Duodenal mucosa (tissue), 2 donors: ENCODE data around the gene CYP3A5.
"Not testable (repeated sequence)": the region's sequence is repeated elsewhere in the genome, so short reads cannot be mapped to it uniquely, and the experiment has no call there.

Experiments used
- H3K27ac ChIP-seq: one replicate; pipeline ENCODE4 v1.7.0; 2013; ENCODE audit warnings: low read depth, low read length
- H3K27me3 ChIP-seq, 2 donors: one replicate each; pipeline ENCODE4 v1.7.0; 2013; ENCODE audit warnings: low read length in 2 of 2, control low read depth in 1 of 2; ENCODE audit not compliant: insufficient read depth in 2 of 2, control insufficient read depth in 1 of 2
- H3K36me3 ChIP-seq, 2 donors: one replicate each; pipeline ENCODE4 v1.7.0; 2013; ENCODE audit warnings: low read length in 2 of 2, control low read depth in 1 of 2; ENCODE audit not compliant: insufficient read depth in 2 of 2, control insufficient read depth in 1 of 2
- H3K4me1 ChIP-seq, 2 donors: one replicate each; pipeline ENCODE4 v1.7.0; 2013; ENCODE audit warnings: low read length in 2 of 2, control low read depth in 1 of 2; ENCODE audit not compliant: insufficient read depth in 2 of 2, control insufficient read depth in 1 of 2
- H3K4me3 ChIP-seq, 2 donors: one replicate each; pipeline ENCODE4 v1.7.0; 2013; ENCODE audit warnings: low read length in 2 of 2, low read depth in 1 of 2
- H3K9ac ChIP-seq, 2 donors: one replicate each; pipeline ENCODE4 v1.7.0; 2013; ENCODE audit warnings: low read length in 2 of 2, low read depth in 1 of 2
- H3K9me3 ChIP-seq, 2 donors: one replicate each; pipeline ENCODE4 v1.7.0; 2013; ENCODE audit warnings: low read length in 2 of 2, control low read depth in 1 of 2; ENCODE audit not compliant: control insufficient read depth in 1 of 2

Gene CYP3A5

GRCh38 chr7:99666013-99666395 lies 13.8 kb downstream of the CYP3A5 start:
- Histone ChIP-seq H3K9me3 (peaks cover 0 to 5% of the 10 kb centered on the region in 2 donors), H3K27ac (no peak overlapping the region), H3K36me3 (peaks cover 56 to 89% of the 10 kb centered on the region in 2 donors), H3K9ac (no peak overlapping the region), H3K4me1 (no peaks in the 10 kb centered on the region), H3K27me3 (no peaks in the 10 kb centered on the region), H3K4me3 (no peak overlapping the region)

GRCh38 chr7:99665312-99666012 lies 14.3 kb downstream of the CYP3A5 start:
- H3K9ac ChIP-seq = no peak overlapping the region
- H3K27me3 ChIP-seq = no peaks in the 10 kb centered on the region
- no peak overlapping the region for H3K27ac ChIP-seq
- no peak overlapping the region for H3K4me3 ChIP-seq
- H3K9me3 ChIP-seq = peaks cover 0 to 10% of the 10 kb centered on the region in 2 donors
- peaks cover 61 to 91% of the 10 kb centered on the region in 2 donors for H3K36me3 ChIP-seq
- H3K4me1 ChIP-seq = no peaks in the 10 kb centered on the region

GRCh38 chr7:99657879-99658278 lies 21.9 kb downstream of the CYP3A5 start:
- not testable (repeated sequence) for H3K27me3 ChIP-seq, H3K4me3 ChIP-seq, H3K9ac ChIP-seq, H3K4me1 ChIP-seq, H3K27ac ChIP-seq
- Histone ChIP-seq H3K36me3 (peaks cover 31 to 38% of the 10 kb centered on the region in 2 donors), H3K9me3 (peaks cover 0 to 10% of the 10 kb centered on the region in 2 donors)

GRCh38 chr7:99654626-99655025 lies 25.2 kb downstream of the CYP3A5 start:
- not testable (repeated sequence) for H3K4me3 ChIP-seq, H3K27me3 ChIP-seq, H3K27ac ChIP-seq, H3K9me3 ChIP-seq, H3K4me1 ChIP-seq, H3K9ac ChIP-seq
- peaks cover 4 to 12% of the 10 kb centered on the region in 2 donors for H3K36me3 ChIP-seq

- Histone ChIP-seq H3K9ac (no peak overlapping the region), H3K36me3 (peaks cover 4 to 14% of the 10 kb centered on the region in 2 donors), H3K4me3 (no peak overlapping the region), H3K9me3 (no peaks in the 10 kb centered on the region), H3K4me1 (no peaks in the 10 kb centered on the region), H3K27me3 (no peaks in the 10 kb centered on the region), H3K27ac (no peak overlapping the region)
These were observed 26.0 kb downstream of the CYP3A5 start for GRCh38 chr7:99653754-99654153.

- not testable (repeated sequence) for H3K27ac ChIP-seq, H3K27me3 ChIP-seq, H3K4me3 ChIP-seq, H3K9me3 ChIP-seq, H3K9ac ChIP-seq, H3K4me1 ChIP-seq
- peaks cover 4 to 14% of the 10 kb centered on the region in 2 donors for H3K36me3 ChIP-seq
These were observed 26.5 kb downstream of the CYP3A5 start for GRCh38 chr7:99653269-99653668.

- Histone ChIP-seq H3K36me3 (peaks cover 6 to 14% of the 10 kb centered on the region in 2 donors), H3K4me3 (no peak overlapping the region), H3K4me1 (no peaks in the 10 kb centered on the region), H3K27ac (no peak overlapping the region), H3K9me3 (no peaks in the 10 kb centered on the region), H3K27me3 (no peaks in the 10 kb centered on the region), H3K9ac (no peak overlapping the region)
These were observed 27.1 kb downstream of the CYP3A5 start for GRCh38 chr7:99652671-99653070.

- no peaks in the 10 kb centered on the region for H3K9me3 ChIP-seq
- H3K4me3 ChIP-seq = no peak overlapping the region
- peaks cover 10 to 17% of the 10 kb centered on the region in 2 donors for H3K36me3 ChIP-seq
- H3K27ac ChIP-seq = no peak overlapping the region
- no peak overlapping the region for H3K9ac ChIP-seq
- H3K27me3 ChIP-seq = no peaks in the 10 kb centered on the region
- H3K4me1 ChIP-seq = no peaks in the 10 kb centered on the region
These were observed 28.5 kb downstream of the CYP3A5 start for GRCh38 chr7:99651290-99651689.

- Histone ChIP-seq H3K4me1 (no peaks in the 10 kb centered on the region), H3K36me3 (peaks cover 10 to 20% of the 10 kb centered on the region in 2 donors), H3K9me3 (no peaks in the 10 kb centered on the region), H3K27me3 (no peaks in the 10 kb centered on the region), H3K9ac (no peak overlapping the region), H3K27ac (no peak overlapping the region), H3K4me3 (no peak overlapping the region)
These were observed 31.0 kb downstream of the CYP3A5 start for GRCh38 chr7:99648843-99649242.

GRCh38 chr7:99645590-99645989 lies 34.2 kb downstream of the CYP3A5 start:
- Histone ChIP-seq H3K4me1 (no peaks in the 10 kb centered on the region), H3K36me3 (peaks cover 6 to 18% of the 10 kb centered on the region in 2 donors), H3K9ac (no peak overlapping the region)

More at GRCh38 chr7:99645590-99645989, 34.2 kb downstream of the CYP3A5 start:
- H3K4me3 ChIP-seq = no peak overlapping the region
- no peak overlapping the region for H3K27ac ChIP-seq
- no peaks in the 10 kb centered on the region for H3K9me3 ChIP-seq
- H3K27me3 ChIP-seq = no peaks in the 10 kb centered on the region
